ENCODE measurements around the gene NUP42.

DNA sequence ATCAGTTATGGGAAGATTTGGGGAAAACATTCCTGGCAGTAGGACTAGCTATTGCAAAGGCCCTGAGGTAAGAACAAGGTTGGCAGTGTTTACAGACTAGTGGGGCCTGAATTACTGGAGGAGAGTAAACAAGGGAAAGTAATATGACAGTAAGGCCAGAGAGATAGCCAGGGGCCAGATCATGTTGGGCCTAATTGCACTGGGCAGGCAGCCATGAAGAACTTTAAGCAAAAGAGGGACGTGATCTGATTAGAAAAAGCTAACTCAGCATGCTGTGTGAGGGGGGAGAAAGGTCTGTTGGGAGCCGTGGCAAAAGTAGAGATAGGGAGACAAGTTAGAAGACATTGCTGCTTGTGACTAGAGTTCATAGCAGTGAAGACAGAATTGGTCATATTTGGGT, 9.2 kb downstream of the NUP42 start:
- no peak; the same call in 1 of the 2 replicates for TF ChIP-seq POLR2A (IDR thresholded peaks at IDR 0.05; ENCODE audit: low read depth, low read length)
- TF ChIP-seq POLR2AphosphoS5 (IDR thresholded peaks at IDR 0.05; ENCODE audit: low read depth, low read length), result no peak
- TF ChIP-seq TAF1 (IDR thresholded peaks at IDR 0.05; ENCODE audit: low read depth, low read length), result no peak
- TF ChIP-seq SPI1 (IDR thresholded peaks at IDR 0.05; ENCODE audit: low read depth, low read length), result no peak

All from GM12891 (cell line).